NCI-H226 (cell line): Measurements from ENCODE around the gene TSHZ1.

Experiments used
- DNase-seq: peaks from one replicate; pipeline ENCODE4 v3.0.0-alpha.2; 2015

TSHZ1 gene, protein sequence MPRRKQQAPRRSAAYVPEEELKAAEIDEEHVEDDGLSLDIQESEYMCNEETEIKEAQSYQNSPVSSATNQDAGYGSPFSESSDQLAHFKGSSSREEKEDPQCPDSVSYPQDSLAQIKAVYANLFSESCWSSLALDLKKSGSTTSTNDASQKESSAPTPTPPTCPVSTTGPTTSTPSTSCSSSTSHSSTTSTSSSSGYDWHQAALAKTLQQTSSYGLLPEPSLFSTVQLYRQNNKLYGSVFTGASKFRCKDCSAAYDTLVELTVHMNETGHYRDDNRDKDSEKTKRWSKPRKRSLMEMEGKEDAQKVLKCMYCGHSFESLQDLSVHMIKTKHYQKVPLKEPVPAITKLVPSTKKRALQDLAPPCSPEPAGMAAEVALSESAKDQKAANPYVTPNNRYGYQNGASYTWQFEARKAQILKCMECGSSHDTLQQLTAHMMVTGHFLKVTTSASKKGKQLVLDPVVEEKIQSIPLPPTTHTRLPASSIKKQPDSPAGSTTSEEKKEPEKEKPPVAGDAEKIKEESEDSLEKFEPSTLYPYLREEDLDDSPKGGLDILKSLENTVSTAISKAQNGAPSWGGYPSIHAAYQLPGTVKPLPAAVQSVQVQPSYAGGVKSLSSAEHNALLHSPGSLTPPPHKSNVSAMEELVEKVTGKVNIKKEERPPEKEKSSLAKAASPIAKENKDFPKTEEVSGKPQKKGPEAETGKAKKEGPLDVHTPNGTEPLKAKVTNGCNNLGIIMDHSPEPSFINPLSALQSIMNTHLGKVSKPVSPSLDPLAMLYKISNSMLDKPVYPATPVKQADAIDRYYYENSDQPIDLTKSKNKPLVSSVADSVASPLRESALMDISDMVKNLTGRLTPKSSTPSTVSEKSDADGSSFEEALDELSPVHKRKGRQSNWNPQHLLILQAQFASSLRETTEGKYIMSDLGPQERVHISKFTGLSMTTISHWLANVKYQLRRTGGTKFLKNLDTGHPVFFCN (N-terminal part only)

DNA sequence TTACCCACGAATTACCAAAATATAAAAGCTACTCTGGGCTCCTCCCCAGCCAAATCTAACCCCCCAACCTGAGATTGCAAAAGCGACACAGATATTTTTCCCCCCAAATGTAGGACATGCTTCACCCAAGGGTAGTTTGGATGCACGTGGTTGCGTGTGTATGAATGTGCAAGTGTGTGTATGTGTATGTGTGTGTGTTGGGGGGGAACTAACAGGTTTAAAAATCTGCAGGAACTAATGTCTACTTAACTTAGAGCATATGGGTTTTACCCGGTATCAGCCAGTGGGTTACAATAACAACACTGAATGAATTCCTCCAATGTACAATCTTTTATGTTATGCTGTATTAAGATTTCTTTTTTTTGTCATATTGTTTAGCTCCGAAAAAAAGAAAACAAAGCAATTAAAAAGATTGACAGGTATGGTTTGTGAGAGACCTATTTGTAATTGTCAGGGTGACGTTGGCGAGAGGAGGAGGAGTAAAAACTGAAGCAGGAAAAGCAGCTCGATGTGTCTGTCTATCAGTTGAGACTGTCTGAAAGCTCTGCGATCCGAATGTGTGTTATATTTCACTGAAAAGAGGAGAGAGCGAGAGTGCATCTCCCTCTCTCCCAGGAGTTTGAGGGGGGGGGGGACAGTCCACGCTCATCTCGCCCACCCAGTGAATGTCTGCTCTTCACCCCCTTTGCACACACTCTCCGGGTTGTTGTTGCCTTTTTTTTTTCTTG lies at the start of gene TSHZ1:
TSS of gene TSHZ1 (plus strand) at position 524 of the 728 bp plus-strand sequence. CDS start 1,080 bp downstream, outside the sequence.
- peak; percentile 57 for DNase-seq

DNA sequence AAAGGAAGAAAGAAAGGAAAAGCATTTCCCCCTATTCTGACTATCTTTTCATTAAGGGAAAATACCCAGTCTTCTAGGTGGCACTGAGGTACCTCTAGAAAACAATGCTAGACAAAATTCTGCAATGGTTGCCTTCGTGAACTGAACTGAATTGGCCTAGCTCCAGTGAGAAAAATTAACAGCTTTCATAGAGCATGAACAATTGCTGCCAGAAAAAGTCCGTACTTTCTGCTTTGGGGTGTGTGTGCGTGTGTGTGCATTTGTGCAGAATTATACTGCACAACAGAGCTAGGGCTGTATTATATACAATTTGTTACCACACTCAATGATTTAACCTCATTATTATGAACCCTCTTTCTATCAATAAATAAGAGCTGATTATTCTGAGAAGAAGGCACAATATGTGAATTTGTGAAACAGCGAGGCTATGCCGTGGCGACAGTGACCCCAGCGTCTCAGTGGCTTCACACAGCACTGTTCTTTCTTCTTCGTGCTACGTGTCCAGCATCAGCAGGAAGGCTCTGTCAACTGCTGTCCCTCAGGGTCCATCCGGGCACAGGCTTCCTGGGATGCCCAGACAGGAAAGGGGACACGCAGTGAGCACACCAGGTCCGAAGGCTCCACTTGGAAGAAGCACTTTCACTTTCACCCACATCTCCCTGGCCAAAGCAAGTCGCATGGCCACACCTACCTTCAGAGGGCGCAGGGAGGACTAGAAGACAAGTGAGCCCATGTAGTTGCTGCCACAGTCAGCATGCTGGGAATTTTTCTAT lies 49.2 kb upstream of the TSHZ1 start:
- DNase-seq, result no peak

DNA sequence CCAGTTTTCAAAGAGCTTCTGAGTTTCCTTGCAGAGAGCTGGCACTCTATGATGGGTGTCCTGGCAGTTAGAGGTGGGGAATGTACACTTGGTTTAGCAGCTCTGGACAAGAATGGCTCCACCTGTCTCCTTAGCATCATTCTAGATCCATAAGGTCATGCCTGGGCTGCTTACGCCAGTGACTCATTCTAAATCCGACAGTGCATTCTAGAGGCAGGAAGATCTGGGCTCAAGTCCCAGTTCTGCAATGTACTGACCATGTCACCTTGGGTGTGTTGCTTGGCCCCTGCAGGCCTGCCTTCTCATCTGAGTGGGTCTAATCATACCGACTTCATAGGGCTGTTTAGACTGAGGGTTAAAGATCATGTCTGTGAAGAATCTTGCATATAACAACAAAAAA lies 48.1 kb upstream of the TSHZ1 start:
- DNase-seq, result peak; percentile 3

DNA sequence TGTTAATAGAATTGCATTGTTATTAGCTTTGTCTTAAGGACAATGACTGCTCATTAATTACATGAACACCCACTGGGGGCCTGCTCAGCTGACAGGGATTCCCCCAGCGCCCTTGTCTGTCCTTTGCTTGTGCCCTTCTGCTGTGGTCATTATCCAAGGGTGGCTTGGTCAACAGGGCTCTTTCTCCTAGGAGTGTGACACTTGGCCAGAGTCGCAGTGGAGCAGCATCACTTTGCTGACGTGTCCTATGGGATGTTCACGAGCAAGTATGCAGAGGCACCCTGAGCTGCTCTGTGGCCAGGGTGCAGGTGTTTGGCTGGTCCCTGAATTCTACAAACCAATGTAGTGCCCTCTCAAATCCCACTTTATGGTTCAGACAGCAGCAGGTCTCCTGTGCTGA lies 47.6 kb upstream of the TSHZ1 start:
- DNase-seq, result no peak

DNA sequence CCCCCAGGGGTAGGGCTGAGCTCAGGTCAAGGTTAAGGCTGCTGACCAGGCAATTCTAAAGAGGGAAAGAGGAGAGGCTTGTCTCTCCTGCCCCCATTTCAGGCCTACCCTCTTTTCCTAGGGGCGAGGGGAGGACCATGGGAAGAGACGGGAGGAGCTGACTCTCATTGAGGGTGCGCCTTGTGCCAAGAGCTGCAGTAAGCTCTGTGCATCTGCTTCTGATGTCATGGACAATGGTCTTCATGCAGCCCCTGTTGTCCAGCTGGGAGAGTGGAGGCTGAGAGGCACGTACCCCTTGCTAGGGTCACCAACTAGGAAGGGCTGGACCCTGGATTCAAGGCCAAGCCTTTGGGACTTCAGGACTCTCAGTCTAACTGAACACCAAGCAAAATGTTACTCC lies 46.9 kb upstream of the TSHZ1 start:
- DNase-seq, result no peak

DNA sequence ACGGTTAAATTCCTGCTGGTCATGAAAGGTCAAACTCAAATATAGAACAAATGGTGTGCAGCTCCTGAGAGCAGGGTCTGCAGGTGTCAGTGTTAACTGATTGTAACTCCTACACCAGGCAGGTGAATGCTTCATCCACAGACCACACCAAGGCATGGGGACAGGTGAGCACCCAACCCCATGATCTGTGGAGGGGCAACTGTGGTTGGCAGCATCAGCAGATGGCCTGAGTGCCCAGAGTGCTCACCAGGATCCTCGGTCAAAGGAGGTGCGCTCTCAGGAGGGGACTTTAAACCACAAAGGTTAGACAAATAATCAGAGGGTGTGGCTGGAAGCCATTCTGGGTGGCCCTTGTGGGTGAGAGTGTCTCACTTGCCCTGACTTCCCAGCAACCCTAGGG lies 46.1 kb upstream of the TSHZ1 start:
- DNase-seq, result no peak

DNA sequence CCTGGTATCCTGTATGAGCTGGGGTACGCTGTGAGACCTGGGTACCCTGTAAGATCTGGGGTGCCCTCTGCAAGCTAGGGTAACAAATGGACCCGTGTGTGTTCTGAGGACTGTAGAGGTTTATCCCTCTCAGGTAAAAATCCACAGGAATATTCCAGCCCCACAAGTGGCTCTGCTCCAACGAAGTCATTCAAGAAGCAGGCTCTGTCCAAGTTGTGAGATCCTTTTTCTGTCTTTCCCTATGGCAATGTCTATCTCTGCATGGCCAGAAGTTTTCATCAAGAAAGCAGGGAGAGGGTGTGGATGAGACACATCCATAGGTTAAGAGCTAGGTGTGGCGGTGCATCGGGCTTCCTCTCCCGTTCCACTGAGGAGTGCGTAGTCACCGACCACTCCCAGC lies 44.7 kb upstream of the TSHZ1 start:
- DNase-seq, result no peak

DNA sequence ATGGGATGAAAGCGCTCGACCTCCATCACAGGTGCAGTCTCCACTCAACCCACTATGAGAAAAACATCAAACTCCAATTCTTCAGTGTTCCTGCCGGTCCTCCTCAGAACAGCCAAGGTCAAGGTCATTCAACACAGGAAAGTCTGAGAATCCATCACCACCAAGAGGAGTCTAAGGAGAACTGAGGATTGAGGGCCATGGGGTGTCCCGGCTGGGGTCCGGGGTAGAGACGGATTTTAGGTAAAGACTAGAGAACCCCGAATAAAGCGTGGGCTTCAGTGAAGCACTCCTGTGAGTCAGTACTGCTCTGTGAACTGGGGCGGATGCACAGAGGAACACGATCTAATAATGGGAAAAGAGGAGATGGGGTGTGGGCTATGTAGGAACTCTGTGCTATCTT lies 43.5 kb upstream of the TSHZ1 start:
- DNase-seq, result no peak

DNA sequence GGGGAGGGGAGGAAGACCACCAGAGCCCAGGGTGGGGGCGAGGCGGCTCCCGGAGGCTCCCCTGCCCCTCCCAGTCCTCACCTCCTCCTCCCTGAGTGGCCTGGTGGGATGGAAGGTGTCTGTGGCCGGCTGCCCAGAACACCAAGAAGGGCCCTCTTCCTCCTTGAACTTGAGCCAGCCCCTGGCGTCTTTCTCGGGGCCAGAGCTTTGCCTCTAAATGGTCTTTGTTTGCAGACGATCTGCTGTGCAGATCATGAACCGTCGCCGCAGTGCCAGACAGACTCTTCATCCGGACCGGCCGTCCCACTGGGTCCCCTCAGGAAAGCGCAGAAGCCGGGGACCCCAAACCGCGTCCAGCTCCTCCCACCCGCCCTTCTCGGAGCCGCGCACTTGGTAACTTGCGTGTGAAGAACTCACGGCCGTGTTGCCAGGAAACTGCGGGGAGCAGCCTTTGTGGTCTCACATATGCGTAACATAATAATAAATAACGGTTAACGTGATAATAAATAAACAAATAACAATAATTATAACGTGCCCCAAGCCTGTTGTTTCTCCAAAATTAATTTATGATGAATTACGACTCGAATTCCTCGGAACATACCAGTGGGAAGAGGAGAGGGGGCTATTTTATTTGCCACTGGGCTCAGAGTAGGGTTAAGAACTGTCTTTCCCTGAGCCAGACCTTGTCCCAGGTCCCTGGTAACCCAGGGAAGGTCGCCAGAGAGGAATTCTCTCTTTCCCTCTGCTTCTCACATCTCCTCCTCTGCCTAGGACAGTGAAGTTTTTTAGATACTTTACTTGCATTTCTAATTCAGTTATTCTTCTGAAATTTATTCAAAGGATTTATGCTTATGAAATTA lies 42.6 kb upstream of the TSHZ1 start:
- no peak for DNase-seq

DNA sequence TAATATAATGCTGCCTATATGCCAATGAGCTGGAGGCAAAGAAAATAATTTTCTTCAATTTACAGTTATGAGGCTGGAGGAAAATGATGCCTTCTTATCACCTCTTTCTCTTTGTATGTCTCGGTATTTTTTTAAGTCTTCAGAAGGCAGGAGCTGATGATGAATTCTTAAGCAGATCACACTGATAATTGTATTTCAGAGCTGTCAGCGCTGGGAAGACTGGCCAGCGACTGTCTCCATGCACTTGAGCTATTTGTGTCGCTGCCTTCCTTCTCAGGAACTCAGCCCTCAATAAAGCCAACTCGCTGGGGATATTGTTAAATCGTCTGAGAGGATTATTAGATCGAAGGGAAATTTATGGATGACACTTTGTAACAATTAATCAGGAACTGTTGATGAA lies 42.0 kb upstream of the TSHZ1 start:
- no peak for DNase-seq

DNA sequence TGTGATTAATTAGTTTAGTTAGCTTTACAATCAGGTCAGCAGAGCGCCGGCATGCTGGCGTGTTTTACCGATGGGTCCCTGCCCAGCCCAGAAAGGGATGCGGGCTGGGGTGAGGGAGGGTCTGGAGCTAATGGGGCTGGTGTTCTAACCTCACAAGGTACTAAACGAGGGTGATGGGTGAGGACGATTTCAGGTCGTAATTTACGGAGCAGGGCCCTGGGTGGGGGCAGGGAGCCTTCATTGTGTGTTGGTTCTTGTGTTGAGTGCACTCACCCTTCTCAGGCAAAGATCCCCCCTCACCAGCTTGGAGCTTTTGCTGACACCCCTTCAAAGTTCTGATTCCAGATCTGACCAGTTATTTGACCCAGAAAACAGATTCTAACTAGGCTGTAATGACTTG lies 41.2 kb upstream of the TSHZ1 start:
- no peak for DNase-seq

DNA sequence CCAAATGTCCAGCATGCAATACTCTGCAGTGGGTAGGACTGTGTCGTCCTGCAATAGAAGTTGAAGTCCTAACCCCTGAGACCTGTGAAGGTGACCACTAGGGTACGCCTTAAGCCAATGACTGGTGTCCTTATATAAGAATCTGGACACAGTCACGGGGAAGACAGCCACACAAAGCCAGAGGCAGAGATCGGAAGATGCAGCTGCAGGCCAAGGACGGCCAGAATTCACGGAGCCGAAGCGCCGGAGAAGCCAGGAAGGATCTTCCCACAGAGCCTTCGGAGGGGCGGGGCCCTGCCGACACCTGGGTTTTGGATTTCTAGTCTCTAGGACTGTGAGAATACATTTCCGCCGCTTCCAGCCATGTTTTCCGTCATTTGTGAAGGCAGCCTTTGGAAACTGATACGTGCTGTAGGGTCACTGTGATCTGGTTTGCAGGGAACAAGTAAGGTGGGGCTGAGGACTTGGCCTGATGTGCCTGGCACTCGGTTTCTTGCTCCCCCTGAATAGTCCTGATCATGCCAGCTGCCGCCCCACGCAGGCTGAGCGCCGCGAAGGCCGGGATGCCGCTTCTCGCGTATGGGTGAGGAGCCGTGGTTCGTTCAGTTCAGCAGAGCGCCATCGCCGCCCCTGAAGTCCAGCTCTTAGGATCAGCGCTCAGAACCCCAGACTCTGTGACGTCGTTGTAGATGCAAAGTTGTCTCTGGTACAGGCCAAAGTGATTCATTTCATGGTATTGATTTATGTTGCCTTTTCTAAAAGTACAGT lies 40.4 kb upstream of the TSHZ1 start:
- DNase-seq, result no peak

DNA sequence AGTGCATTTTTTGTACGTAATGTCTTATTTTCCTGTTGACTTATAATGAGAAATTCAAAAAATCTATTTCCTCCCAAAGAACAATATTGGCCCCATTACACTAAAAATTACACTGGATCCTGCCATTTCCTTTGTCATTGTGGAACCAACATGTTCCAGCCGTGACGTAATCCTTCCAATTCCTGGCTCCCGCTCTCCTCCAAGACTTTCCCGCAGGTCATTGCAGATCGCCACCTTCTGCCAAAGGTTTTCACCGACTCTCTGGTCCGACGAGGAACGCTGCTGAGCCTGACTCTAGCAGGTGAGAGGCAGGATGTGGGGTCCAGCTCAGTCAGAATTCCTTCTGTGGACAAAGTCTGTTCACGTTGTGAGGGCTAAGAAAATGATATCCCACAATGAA lies 39.7 kb upstream of the TSHZ1 start:
- no peak for DNase-seq

DNA sequence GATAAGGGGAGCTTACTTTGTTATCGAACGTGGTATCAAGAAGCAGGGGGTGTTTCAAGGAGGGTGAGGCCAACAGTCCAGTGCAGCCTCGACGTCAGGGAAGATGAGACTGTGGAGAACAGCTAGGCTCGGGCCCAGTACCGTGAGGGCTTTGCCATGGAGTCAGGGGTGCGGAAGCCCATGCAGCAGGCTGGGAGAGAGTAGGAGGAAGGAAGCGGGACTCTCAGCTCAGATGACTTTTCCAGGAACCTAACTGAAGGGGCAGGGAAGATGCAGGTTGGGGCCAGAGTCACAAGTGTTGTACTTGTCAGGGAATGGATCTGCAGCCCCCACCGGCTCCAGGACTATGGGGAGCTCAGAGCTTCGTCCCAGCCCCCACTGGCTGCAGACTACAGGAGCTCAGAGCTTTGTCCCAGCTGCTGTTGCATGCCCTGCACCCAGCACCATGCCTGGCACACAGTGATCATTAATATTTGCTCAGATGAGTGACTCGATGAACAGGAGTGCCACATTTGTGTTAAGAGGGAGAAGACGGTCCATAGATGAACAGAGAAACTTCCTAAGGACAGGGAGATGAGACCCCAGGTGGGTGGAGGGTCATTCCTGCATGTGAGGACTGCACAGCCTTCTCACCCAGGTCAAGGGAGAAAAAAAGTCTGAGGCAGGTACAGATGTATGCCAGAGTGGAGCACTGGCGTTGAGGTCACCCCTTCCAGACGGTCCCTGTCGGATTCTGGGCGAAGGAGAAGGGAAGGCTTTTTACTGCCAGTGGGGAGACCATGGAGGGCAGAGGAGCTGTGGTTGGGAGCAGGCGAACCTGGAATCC lies 38.1 kb upstream of the TSHZ1 start:
- no peak for DNase-seq

DNA sequence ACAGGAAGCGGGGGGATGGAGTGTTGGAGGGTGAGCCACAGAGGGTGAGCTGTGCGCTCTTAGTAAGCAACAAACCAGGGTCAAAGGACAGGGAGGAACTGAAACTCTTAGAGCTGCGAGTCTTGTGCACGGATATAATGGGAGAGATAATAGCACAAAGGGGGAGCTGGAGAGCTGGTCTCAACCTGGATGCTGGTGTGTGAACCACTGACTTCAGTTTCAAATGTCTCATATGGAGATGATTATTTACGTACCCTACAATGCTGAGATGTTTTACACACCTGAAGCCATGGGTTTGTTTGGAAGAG lies 37.5 kb upstream of the TSHZ1 start:
- no peak for DNase-seq

DNA sequence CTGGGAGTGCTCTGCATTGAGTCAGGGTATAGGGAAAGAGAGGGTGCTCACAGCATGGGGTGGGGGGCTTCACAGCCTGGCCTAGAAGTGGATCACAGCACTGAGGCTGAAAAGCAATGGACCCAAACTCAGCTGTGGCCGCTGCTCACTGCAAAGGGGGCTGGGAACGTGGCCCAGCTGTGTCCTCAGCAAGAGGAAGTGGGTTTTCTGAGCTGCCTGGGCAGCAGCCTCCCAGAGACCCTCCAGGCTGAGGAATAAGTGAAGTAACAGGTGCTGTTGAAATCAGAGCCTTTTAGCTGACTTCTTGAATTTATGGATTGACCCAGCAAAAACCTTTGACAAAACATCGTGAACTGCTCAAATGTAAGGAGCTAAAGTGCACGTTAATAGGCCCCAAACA lies 36.9 kb upstream of the TSHZ1 start:
- no peak for DNase-seq

DNA sequence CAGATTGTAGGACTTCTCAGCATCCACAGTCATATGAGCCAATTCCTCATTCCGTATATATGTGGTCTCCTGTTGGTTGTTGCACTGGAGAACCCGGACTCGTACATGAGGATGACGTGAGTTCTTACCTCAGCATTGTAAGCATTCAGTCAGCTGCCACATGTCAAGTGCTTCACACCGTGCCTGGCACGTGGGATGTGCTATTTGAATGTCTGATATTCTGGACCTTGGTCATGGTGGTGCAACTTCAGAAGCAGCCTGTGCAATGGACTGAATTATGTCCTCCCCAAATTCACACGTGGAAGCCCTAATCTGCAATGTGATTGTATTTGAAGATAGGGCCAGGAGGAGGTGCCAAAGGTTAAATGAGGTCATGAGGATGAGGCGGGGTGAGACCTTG lies 33.7 kb upstream of the TSHZ1 start:
- no peak for DNase-seq

DNA sequence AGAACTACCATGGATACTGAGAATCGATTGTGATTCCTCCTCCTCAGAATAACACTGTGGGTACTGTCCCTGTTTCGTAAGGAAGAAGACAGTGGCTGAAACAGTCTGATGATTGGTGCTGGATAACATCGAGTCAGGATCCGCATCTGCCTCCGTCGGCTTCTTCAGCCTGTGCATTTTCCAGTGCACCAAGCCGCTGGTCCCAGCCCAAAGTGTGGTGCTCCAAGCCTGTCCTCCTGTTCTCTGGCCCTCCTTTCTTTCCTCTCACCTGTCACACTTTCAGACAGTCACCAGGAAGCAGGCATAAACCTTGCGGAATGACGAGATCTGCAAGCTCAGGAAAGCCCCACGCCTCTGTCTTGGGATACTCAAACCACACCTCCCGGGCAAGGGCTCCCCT lies 32.2 kb upstream of the TSHZ1 start:
- DNase-seq, result no peak

DNA sequence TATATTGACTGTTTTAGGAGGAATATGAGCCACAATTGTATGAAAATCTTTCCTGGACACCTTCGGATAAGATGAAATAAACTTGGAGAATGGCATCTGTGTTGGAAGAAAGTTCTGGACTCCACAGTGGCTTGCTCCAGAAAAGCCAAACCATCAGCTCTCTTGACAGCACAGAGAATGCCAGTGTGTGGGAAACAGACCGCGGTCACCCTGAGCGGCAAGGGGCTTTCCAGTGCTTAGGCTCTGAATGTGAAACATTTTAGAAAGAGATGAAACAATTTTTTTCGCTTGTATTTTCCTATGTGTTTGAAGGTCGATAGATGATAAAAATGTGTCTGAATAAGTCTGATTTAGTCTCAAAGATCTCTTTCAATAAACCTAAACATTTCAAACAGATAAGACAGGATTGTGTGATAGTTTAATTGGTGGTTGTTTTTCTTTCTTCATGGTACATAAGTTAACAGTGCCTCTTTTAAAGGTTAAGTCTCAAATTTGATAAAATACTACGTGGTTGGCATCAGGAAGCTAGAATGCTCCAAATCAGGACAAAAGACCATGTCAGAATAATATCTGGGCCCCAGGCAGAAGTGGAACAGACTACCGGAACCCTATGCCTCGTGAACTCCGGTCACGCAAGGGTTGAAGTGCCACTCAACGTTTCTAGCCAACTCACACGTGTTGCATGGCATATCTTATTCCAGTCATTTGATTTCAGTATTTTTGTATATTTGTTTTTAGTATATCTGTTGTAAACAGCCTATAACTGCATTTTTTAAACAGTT lies 30.6 kb upstream of the TSHZ1 start:
- no peak for DNase-seq
